Pons (tissue), 1 donor: Measurements from ENCODE around the gene ARHGAP15.

Experiments
- DNase-seq: peaks from one replicate; pipeline ENCODE4 v3.0.0-alpha.2; 2016; ENCODE audit warnings: low spot score

ARHGAP15 gene

DNA sequence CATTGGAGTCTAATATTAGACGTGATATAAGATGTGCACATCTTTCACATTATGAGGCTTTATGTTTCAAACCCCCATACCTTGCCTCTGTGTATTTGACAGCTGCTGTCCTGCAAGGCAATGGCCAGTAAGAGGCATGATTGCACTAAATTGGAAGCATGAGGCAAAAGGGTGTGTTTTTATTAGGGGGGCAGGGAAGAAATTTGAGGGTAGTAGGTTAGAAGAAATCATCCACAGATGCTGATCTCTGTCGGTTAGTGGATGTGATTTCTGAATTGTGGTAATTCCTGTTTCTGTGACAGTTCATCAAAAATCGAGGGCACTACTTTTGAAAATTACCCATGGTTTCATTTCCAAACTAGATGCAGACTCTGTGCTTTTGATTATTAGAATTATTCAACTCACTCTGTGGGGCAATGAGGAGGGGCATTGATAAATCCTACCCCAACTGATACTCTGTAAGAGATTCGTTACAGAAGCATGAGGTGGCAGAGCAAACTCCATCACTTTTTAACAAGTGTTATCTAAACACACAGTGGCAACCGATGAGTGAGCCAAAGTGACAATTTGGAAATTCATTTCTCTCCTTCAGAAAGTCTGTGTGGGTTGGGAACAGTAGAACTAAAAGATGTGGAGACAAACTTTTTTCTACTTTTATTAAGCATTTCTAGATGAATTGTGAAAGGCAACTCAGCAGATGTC, 453.0 kb downstream of the ARHGAP15 start:
- DNase-seq: peak; percentile 90

DNA sequence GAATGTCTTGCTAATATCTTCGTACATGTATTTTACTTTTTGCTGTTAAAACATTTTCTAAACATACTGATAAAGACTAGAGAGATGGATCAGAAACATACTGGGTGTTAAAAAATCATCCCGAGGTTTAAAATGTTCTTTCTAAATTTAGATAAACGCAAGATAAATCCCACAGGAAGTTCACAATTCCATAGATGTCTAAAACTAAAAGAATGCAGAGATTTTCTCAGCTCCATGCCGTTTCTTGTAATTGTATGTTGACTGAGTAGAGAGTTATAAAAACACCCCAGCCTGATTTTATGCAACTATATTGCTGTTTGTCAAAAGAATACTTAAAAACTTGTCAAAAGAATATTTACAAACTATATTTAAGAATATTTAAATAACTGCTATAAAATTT, 455.7 kb downstream of the ARHGAP15 start:
- no peak for DNase-seq

DNA sequence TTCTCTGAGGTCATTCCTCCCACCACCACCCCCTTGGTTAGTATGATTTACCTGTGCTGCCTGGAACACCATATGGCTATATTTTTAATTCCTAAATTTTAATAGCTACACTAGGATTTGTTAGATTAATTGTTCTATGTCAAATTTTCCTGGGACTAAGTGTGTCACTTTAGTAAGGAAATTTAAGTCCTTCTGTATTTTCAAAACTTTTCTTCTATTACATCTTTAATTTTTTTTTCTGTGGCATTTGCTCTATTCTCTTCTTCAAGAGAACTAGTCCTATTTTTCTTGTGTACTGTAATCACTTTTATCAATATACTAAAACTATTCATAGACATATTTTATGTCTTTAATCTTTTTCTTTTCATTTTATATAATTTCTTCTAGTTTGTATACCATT, 456.9 kb downstream of the ARHGAP15 start:
- DNase-seq: no peak

DNA sequence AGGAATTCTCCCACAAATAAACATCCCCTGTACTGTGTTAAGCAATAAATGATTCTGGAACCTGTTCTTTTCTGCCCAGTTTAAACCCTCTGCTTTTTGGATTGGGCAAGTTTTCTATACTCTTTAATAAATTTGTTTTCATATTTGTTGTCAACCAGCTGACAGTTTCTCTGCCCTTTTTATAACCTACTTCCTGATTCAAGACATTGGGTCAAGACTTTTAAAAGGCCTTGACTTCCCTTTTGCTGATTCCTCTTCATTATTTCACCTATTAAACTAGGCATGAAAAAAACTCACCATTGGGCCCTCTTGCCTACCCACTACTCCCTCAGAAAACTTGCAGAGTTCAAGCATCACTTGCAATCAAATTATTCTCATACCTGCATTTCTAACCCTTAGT, 459.5 kb downstream of the ARHGAP15 start:
- DNase-seq: no peak

DNA sequence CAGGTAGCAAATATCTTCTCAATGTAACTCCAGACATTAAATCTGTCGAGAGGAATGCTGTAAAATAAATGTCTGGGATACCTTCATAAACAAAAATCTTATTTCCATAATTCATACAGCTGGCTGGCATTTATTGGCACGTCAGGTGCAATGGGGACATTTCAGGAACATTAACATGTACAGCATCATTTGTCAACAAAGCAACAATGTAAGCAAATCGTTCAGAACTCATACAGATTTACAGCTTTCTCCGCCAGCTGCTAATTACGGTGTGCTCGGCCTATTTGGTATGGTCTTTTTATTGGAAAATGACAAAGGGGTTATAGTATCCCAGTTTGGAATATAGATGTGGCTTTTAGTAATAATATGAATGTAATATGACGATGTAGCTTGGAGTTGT, 464.9 kb downstream of the ARHGAP15 start:
- DNase-seq: no peak

DNA sequence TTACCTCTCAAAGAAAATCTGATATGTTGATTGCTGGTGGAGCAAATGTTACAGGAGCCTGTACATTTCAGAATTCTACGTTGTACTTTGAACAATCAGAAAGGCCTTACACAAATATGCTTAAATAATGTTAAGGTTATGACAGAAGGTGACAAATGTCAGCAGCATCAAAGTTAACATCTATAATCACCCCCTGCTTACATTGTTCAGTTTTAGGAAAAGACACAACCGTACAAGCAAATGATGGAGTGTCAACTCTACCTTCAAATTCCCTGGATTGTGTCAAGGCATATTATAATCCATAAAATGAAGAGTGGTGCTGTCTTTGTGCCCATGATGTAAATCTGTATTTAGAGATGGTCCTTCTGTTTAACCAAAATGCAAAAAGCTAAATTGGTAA, 465.5 kb downstream of the ARHGAP15 start:
- DNase-seq: no peak

DNA sequence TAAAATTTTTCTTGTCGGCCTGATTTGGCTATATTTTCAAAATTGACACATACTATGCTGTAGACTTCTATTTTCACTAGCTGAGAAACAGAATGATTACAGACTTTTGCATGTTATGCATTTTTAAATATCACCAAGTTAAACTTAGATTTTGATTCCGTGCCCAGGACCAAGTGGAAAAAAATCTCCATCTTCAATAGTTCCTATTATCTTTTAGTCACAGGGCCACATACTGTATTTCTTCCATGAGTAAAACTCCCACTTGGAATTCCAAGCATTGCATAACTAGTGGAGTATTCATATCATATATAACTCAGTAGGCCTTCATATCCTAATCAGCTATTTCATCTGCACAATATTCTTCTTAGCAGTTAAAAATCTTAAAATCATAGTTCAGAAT, 470.9 kb downstream of the ARHGAP15 start:
- DNase-seq: no peak

DNA sequence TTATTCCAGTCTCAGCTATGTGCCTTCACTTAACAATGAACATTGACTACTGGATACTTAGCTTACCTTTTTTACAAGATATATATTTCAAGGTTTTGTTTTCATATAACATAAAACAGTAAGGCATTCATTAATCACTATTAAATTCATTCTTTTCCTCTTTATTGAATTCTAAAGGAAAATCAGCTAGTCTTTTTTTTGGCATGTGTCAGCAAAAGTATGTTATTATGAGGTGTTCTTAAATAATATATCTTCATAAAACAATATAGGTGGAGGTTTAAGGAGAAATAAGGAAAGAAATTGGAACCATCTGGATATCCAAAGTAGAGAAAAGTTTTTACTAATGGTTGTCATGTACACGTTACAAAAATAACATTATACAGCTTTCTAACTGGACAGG, 472.6 kb downstream of the ARHGAP15 start:
- DNase-seq: no peak

DNA sequence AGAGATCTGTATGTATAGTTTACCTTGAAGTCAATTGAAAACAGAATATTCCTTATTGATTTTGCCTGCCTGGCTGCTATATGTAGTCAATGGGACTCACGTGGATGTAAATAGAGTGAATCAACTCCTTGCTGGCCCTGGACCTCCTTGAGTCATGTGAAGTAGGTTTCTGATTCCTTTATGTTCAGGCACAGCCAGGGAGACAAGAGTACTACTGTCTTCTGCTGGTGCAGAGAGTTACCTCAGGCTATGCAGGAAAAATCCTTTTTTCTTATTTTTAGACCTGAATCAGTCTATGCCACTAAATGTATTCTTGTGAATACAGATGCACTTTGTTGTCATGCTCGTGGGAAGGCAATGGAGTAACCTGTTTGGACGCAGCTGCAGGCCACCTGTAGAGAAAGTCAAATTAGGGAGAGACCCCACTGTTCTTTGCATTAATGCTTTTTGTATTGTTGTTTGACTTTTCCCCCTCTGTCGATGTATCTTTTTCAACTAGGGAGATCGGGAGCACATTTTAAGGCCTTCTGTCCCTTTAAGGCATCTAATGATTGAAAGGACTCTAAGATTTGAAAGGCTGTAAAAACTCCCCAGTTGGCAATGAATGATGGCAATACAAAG, 473.9 kb downstream of the ARHGAP15 start:
- DNase-seq: peak; percentile 25

DNA sequence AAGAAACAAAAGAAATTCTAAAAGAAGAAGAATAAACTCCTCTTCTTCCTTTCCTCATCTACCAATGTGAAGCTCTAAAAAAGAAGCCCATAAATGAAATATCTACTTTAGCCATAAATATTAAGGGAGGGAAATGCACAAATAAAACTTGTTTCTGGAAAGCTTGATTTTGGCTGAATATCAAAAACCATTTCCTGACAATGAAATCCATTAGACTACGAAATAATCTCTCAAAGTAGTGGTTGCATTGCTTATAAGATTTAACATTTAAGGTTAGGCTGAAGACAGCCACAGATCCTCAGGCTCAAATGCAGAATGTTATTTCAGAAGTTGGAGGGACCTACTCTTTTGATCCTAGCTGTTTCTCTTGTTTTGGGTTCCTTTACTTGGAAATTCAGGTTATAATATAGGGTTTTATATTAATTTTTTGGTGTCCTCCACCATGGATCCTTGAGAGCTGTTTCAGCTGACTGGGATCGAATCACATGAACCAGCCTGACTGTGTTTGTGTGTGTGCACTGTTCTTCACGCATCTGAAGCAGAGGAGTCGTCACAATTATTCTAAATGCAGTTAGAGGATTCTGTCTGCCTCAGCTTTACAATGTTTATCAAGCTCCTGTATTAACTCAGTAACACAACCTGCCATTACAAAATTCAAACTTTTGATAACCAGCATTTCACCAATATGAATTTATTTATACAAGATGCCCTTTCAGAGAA, 474.8 kb downstream of the ARHGAP15 start:
- DNase-seq: peak; percentile 66

DNA sequence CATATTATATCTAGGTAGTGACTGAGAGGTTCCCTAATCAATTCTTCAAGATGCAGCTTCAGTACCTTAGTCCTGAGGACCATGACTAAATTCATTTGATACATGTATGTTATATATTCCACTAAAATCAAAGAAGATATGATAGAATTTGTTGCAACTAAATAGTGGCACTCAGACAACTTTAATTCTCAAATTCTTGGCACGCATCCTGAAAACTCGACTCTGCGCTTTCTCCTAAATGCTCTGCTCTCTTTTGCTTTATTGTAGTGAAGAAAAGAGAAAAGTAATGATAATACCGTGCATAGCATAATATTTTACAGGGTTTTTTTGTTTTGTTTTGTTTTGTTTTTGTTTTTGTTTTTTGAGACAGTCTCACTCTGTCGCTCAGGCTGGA, 475.3 kb downstream of the ARHGAP15 start:
- peak; percentile 30 for DNase-seq

DNA sequence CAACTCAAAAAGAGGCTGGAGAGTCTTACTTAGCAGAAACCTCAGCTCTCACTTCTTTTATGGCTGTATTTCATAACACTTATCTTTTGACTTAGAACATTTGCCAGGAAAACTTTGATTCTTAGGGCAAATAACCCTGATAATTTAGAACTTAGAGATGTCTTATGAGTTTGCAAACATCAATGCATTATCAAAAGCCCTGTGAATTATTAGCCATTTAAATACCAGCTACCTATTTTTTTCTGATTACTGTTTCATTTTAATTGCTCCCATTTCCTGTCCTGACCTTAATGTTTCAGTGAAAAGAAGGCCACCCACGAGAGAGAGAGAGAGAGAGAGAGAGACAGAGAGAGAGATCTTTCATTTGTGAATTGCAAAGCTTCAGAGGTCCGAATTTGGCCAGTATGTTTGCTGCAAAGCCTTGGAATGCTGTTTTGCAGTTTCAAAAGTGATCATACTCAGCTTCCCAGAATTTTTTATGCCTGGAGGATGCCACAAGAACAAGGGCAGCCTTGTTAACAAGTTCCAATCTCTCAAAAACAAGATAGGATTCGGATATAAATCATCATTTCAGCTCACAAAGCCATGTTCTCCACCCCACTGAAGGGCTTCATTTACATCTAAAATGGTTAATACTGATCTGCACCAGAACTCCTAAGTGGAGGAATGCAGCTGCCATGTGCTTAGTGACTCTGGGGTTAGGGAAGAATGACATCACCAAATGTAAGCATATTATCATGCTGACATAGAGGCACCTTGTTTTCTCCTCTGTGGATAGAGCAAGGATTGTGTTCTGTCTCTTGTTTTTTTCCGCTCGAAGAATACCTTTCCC, 478.2 kb downstream of the ARHGAP15 start:
- DNase-seq: peak; percentile 82

DNA sequence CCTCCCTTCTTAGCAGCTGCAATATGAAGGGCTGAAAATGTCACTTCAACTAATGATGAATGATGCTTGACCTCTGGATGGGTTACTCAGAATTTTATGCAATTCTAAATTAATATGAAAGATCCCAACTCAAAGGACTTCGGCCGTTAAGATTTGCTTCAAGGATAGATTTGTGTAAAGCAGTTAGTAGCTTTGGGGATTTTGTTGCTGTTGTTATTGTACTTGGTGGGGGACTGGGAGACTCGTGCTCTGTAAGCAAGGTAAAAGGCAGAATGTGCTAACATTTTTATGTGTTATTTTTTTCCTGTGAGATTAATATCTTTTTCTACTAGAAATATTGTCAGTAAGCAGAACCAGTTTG, 478.8 kb downstream of the ARHGAP15 start:
- DNase-seq: no peak

DNA sequence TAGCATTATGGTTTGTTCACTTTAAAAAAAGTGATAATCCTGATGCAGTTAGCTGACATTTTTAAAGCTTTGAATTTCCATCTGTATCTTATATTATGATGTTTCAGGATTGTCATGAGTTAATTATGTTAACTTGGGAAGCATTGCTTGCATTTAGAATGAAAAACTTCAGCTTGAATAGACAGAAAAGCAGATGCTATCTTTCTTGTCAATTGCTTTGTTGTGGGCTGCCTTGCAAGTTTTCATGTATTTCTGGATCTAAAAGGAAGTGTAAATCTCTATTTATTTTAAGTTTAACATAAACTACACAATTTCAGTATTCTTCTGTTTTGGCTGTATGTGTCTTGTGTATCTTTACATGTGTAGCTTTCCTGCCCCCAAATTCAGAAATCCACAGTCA, 479.5 kb downstream of the ARHGAP15 start:
- DNase-seq: peak; percentile 35

DNA sequence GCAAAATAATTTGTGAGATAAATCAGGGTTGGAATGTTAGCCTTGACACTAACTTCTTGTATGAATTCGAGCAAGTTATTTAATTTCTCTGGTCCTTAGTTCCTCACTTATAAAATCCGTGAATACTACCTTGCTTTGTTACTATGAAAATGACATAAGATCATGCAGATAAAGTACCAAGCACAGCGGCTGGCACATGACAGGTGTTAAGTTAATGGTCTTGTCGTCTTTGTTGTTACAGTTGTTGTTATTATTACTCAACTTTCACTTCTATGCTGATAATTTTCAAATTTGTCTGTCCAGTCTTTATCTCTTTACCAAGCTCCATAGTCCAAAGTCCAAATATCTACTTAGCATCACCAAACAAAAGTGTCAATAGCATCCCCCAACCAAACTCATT, 482.1 kb downstream of the ARHGAP15 start:
- DNase-seq: no peak

DNA sequence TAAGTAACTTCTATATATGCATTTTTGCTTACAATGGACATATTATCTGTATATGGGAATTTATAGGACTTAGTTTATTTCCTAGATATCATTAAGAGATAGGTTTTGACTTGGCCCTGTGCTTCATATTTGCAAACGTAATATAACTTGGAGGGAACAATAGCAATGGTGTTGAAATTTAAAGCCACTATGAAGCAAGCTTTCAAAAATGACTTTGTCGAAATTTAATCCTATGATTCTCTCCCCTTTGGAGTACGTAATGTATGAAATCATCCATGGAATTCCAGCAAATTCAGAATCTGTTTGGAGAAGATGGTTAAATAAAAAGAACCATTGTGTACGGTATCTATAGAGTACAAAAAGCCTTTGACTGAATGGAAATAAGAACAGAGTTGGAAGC, 486.3 kb downstream of the ARHGAP15 start:
- peak; percentile 85 for DNase-seq

DNA sequence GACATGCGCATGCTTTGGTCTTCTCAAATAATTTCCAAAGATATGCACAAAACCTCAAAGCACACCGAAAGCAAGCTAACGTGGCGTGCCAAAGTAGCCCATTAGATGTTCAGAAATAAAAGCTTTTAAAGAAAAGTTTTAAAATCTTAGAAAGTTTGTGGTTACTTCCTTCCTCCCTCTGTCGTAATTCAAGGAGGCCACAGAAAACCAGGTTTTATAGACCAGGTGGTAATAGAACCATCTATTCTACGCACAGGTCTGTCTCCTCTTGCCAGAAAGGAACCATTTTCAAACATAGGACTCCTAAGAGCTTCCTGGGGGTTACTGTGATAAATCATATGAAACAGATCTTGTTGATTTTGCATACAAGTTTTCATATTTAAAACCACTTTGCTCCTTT, 487.2 kb downstream of the ARHGAP15 start:
- no peak for DNase-seq

DNA sequence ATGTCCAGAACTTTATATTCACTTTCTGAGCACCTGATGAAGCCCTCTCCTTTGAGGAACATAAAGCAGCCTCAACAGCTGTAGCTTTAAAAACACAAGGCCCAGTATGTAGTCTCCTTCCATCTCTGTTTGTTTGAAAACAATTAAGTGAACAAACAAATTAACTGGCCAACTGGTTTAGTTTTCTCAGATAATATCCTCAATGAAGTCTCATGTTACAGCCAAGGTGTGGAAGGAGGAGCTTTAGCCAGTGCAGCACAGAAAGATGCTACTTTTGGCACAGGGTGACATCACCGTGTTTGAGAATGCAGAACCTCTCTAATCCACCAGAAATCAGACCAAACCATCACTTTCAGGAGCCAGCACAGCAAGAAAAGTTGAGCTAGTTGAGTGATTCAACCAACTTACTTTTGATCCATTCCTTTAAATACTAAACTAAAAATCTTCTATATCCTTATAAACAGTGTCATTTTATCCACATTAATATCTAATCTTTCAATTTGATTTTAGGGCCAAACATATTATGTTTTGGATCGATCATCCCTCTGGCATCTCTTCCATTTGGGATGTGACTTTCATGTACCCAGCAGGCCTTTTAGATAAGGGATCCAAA, 488.7 kb downstream of the ARHGAP15 start:
- DNase-seq: no peak

DNA sequence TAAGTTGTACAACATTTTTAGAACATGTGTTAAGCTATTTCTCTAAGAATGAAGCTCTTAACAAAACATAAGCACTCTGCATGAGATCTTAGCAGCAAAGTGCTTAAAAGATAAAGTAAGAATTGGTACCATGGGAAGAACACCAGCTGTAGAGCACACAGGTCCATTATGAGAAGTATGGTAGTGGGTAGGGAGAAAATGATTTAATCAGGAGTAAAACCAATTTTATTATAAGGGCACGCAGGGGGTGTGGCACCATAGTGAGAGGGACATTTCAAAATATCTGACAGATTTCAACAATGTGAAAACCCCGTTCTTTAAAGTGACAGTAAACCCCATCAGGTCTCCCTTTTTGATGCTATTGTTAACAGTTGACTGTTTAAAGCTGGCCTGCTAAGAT, 492.9 kb downstream of the ARHGAP15 start:
- DNase-seq: no peak

DNA sequence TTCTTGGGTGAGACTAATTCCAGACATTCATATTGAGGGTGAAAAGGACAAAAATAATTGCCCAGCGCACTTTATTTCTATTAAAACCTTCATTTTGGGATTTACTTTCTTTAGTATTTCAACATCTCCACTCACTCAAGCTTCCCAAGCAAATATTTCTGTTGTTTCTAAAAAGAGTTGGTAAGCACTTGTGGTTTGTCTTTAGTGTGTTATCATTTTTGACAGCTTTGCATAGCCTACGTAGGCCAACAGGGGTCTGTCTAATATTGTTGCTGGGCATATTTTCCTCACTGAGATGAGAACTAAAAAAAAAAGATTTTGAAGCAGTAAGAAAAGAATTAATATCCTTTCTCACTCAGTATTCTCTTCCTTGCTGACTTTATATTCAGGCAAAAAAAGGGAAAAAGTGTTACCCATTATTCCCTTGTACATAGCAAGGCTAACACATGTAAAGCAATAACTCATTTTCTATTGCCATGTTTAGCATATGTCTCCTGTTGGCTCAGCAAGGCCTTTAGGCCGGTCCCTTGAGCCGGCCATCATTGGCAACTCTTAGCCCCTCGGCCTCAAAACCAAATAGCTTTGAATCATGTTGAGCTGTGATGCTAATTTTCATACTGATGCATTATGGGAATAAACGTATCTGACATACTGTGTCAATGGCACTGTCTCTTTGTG, 494.2 kb downstream of the ARHGAP15 start:
- peak; percentile 13 for DNase-seq

DNA sequence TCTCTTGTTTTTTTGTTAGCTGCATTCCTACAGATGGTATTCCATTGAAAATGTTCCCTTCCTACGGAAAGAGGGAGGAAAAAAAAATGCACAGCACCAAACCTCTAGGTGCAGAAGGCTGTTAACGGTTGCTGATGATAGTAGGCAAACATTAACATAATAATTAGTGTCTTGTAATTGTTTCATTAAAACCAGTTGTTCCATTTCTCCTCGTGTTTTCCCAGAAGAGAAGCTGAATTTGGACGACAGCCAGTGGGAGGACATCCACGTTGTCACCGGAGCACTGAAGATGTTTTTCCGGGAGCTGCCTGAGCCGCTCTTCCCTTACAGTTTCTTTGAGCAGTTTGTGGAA, 494.7 kb downstream of the ARHGAP15 start:
- DNase-seq: no peak

DNA sequence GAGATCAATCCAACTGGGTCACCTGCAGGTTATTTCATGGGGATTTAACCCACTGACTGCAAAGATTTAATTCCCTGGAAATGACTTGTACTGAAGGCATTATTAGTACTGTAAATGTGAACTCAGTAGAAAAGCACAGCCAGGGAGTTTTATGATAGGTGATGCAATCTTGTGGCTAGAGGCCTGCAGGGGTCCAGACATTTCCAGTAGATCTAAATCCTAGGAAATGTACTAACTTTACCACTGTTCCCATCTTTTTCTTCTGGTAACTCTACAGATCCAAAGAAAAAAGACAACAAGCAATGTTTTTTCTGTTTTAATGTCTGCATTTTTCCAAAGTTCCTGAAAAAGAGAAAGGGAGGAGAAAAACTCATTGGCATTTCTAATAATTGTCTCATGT, 500.1 kb downstream of the ARHGAP15 start:
- DNase-seq: no peak
